ENCODE data around the gene RSBN1L.

DNA sequence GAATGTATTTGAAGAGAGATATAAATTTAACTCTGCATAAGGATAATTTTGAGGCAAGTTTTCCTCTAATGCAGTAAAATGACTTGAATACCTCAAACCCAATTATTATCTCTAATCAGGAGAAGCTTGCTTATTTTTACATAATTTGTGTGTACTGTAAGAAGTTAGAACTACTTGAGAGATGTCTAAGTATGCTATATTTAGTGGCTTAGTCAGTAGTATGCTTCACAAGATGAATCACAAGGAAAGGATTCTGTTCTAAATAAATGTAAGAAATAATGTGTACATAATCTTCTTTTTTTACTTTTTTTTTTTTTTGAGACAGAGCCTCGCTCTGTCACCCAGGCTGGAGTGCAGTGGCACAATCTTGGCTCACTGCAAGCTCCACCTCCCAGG lies 116.0 kb downstream of the RSBN1L start:
- no peak for TF ChIP-seq CTCF (IDR thresholded peaks at IDR 0.05; ENCODE audit: poor library complexity, severe bottlenecking)
- no peak for TF ChIP-seq EP300 (conservative IDR thresholded peaks at IDR 0.05; ENCODE audit: poor library complexity, severe bottlenecking)
